OCI-LY1 (cell line): Measurements from ENCODE around the gene ELMO1.

Experiments
- H2AFZ ChIP-seq: fragments of 200-600 bp; sonication (generic), shearing (Covaris generic); 2 replicates; pipeline ENCODE4 v1.6.0; 2014; ENCODE audit warnings: antibody characterized with exemption, mild to moderate bottlenecking, low read length
- H3F3A ChIP-seq: fragments of 200-600 bp; sonication (generic), shearing (Covaris generic); 2 replicates; pipeline ENCODE4 v1.6.0; 2014; ENCODE audit warnings: mild to moderate bottlenecking, antibody characterized with exemption, low read length, moderate library complexity; ENCODE audit not compliant: insufficient read depth
- H3K27ac ChIP-seq: fragments of 200-600 bp; sonication (generic); 2 replicates; pipeline ENCODE4 v1.5.1; 2014; ENCODE audit warnings: low read length, mixed run types, mild to moderate bottlenecking, low read depth; ENCODE audit not compliant: poor library complexity, severe bottlenecking
- H3K27me3 ChIP-seq: fragments of 200-600 bp; sonication (generic); 2 replicates; pipeline ENCODE4 v1.6.0; 2014; ENCODE audit warnings: antibody characterized with exemption, mild to moderate bottlenecking, low read length, moderate library complexity; ENCODE audit not compliant: insufficient read depth
- H3K36me3 ChIP-seq: fragments of 200-600 bp; sonication (generic); 2 replicates; pipeline ENCODE4 v1.6.1; 2014; ENCODE audit warnings: mild to moderate bottlenecking, antibody characterized with exemption, low read length, moderate library complexity, mixed read lengths; ENCODE audit not compliant: insufficient read depth
- H3K4me1 ChIP-seq: fragments of 200-600 bp; sonication (generic); 2 replicates; pipeline ENCODE4 v1.5.1; 2014; ENCODE audit warnings: mild to moderate bottlenecking, low read length, moderate library complexity; ENCODE audit not compliant: insufficient read depth, severe bottlenecking
- H3K4me2 ChIP-seq: fragments of 200-600 bp; sonication (generic), shearing (Covaris generic); 2 replicates; pipeline ENCODE4 v1.6.1; 2014; ENCODE audit warnings: low read length
- H3K4me3 ChIP-seq: fragments of 200-600 bp; sonication (generic); 2 replicates; pipeline ENCODE4 v1.5.1; 2014; ENCODE audit warnings: low read length, low read depth, mild to moderate bottlenecking, mixed read lengths; ENCODE audit not compliant: poor library complexity, severe bottlenecking
- H3K79me2 ChIP-seq: fragments of 200-600 bp; shearing (Covaris generic); 2 replicates; pipeline ENCODE4 v1.6.1; 2016; ENCODE audit warnings: mixed run types, low read length, mixed read lengths; ENCODE audit not compliant: insufficient read depth
- H3K9ac ChIP-seq: fragments of 200-600 bp; sonication (generic), shearing (Covaris generic); 2 replicates; pipeline ENCODE4 v1.6.1; 2014; ENCODE audit warnings: mild to moderate bottlenecking, low read length, mixed read lengths
- H3K9me2 ChIP-seq: fragments of 200-600 bp; sonication (generic), shearing (Covaris generic); 2 replicates; pipeline ENCODE4 v1.6.1; 2014; ENCODE audit warnings: low read depth, mild to moderate bottlenecking, low read length, mixed read lengths
- H3K9me3 ChIP-seq: fragments of 200-600 bp; shearing (Covaris generic); 2 replicates; pipeline ENCODE4 v1.6.1; 2014; ENCODE audit warnings: low read length, mixed read lengths
- H4K20me1 ChIP-seq: fragments of 200-600 bp; sonication (generic), shearing (Covaris generic); 2 replicates; pipeline ENCODE4 v1.6.0; 2016; ENCODE audit warnings: mild to moderate bottlenecking, low read length; ENCODE audit not compliant: insufficient read depth
- EZH2 ChIP-seq: fragments of 200-600 bp; sonication (generic), shearing (Covaris generic); IDR thresholded peaks from 2 replicates; pipeline ENCODE4 v1.8.0; 2017; ENCODE audit warnings: borderline replicate concordance, mixed run types, mild to moderate bottlenecking, antibody characterized with exemption, low read length, moderate library complexity, mixed read lengths
- TF ChIP-seq, protein P1 (sequence below): fragments of 200-600 bp; sonication (generic), shearing (Covaris generic); IDR thresholded peaks from 2 replicates; pipeline ENCODE4 v1.5.1; 2017; ENCODE audit warnings: mild to moderate bottlenecking, antibody characterized with exemption, low read length, moderate library complexity, mixed read lengths

The ELMO1 gene

GRCh38 chr7:37259319-37259821 is 189.3 kb downstream of the ELMO1 start:
- H3F3A ChIP-seq = no peaks in the 10 kb centered on the region
- no peaks in the 10 kb centered on the region for H3K9me2 ChIP-seq
- H4K20me1 ChIP-seq = no peaks in the 10 kb centered on the region
- no peak overlapping the region for H3K27ac ChIP-seq
- no peaks in the 10 kb centered on the region for H3K79me2 ChIP-seq
- no peaks in the 10 kb centered on the region for H3K4me1 ChIP-seq
- no peak overlapping the region for H3K4me2 ChIP-seq
- no peak overlapping the region for H3K4me3 ChIP-seq
- peaks cover 72% of the 10 kb centered on the region for H3K36me3 ChIP-seq
- TF ChIP-seq, protein P1, sequence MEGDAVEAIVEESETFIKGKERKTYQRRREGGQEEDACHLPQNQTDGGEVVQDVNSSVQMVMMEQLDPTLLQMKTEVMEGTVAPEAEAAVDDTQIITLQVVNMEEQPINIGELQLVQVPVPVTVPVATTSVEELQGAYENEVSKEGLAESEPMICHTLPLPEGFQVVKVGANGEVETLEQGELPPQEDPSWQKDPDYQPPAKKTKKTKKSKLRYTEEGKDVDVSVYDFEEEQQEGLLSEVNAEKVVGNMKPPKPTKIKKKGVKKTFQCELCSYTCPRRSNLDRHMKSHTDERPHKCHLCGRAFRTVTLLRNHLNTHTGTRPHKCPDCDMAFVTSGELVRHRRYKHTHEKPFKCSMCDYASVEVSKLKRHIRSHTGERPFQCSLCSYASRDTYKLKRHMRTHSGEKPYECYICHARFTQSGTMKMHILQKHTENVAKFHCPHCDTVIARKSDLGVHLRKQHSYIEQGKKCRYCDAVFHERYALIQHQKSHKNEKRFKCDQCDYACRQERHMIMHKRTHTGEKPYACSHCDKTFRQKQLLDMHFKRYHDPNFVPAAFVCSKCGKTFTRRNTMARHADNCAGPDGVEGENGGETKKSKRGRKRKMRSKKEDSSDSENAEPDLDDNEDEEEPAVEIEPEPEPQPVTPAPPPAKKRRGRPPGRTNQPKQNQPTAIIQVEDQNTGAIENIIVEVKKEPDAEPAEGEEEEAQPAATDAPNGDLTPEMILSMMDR = no peak
- no peak for TF ChIP-seq EZH2
- no peaks in the 10 kb centered on the region for H3K9me3 ChIP-seq
- H3K9ac ChIP-seq = no peak overlapping the region
- H3K27me3 ChIP-seq = no peaks in the 10 kb centered on the region
- H2AFZ ChIP-seq = no peak overlapping the region

- Histone ChIP-seq H4K20me1 (no peaks in the 10 kb centered on the region), H3K4me1 (no peaks in the 10 kb centered on the region), H3K27ac (no peak overlapping the region), H3K4me3 (no peak overlapping the region), H3K79me2 (no peaks in the 10 kb centered on the region), H3F3A (no peaks in the 10 kb centered on the region), H3K27me3 (no peaks in the 10 kb centered on the region), H3K9me3 (no peaks in the 10 kb centered on the region), H3K9me2 (no peaks in the 10 kb centered on the region), H3K9ac (no peak overlapping the region), H3K4me2 (no peak overlapping the region), H3K36me3 (peaks cover 71% of the 10 kb centered on the region), H2AFZ (no peak overlapping the region)
- TF ChIP-seq, protein P1 = no peak
- TF ChIP-seq EZH2 = no peak
Measured at GRCh38 chr7:37256631-37257030, 192.0 kb downstream of the ELMO1 start.

- H3K9me2 ChIP-seq = no peaks in the 10 kb centered on the region
- no peaks in the 10 kb centered on the region for H3K27me3 ChIP-seq
- no peaks in the 10 kb centered on the region for H3F3A ChIP-seq
- H2AFZ ChIP-seq = no peak overlapping the region
- H3K36me3 ChIP-seq = peaks cover 79% of the 10 kb centered on the region
- no peak overlapping the region for H3K9ac ChIP-seq
- no peaks in the 10 kb centered on the region for H3K4me1 ChIP-seq
- H3K4me2 ChIP-seq = no peak overlapping the region
- no peak overlapping the region for H3K27ac ChIP-seq
- no peak overlapping the region for H3K4me3 ChIP-seq
- TF ChIP-seq, protein P1 = no peak
- no peaks in the 10 kb centered on the region for H3K9me3 ChIP-seq
- no peaks in the 10 kb centered on the region for H4K20me1 ChIP-seq
- peaks cover 8% of the 10 kb centered on the region for H3K79me2 ChIP-seq
Measured at GRCh38 chr7:37255327-37255944, 193.2 kb downstream of the ELMO1 start.
